Measurements from ENCODE around the gene GIMAP7.

GIMAP7 gene

GRCh38 chr7:150569245-150569955 is 54.7 kb downstream of the GIMAP7 start:
- DNase-seq (ENCODE audit: low read depth in 4 of 4, low spot score in 1 of 4): no peak
